Caco-2 (cell line): Measurements from ENCODE around the gene BEST3. TPM values are rescaled to one million over a fixed set of nuclear protein-coding genes. Genes with fewer than 3 reads are reported as not detected.

Source experiments
- BruUV-seq: library from RNA; stranded (reverse); fragments of 400-500 nt; replicated peaks from 2 replicates; lab custom pipeline; 2021; lab: Mats Ljungman, UMichigan
- CTCF ChIA-PET: fragments of 300-600 bp; sonication (Branson Sonifier 250); formaldehyde crosslinking; loops from one replicate; lab custom pipeline; 2022; ENCODE audit warnings: antibody characterized with exemption; lab: Charles Lee
- POLR2A ChIA-PET: fragments of 300-600 bp; sonication (Branson Sonifier 250); formaldehyde crosslinking; loops from one replicate; lab custom pipeline; 2022; ENCODE audit warnings: antibody characterized with exemption; lab: Charles Lee
- DNase-seq, 2 experiments: peaks; one replicate each; pipeline versions ENCODE4 v3.0.0 to v3.0.0-alpha.2; 2020 to 2022
- H3K27me3 ChIP-seq: replicated peaks from 2 replicates; pipeline ENCODE4 v1.6.0; 2011; ENCODE audit warnings: low read length; ENCODE audit not compliant: control insufficient read depth, insufficient read depth
- H3K36me3 ChIP-seq: 2 replicates; pipeline ENCODE4 v1.5.1; 2011; ENCODE audit warnings: low read length; ENCODE audit not compliant: control insufficient read depth, insufficient read depth
- H3K4me1 ChIP-seq: fragments of 250-450 bp; sonication (Bioruptor Pico); 2 replicates; pipeline ENCODE4 v1.5.1; 2020; ENCODE audit warnings: mild to moderate bottlenecking
- H3K4me3 ChIP-seq: 2 replicates; pipeline ENCODE4 v1.5.1; 2011; ENCODE audit warnings: low read depth, mild to moderate bottlenecking, control low read depth, low read length
- H3K9me3 ChIP-seq: fragments of 250-450 bp; sonication (Bioruptor Pico); 2 replicates; pipeline ENCODE4 v1.5.1; 2020; ENCODE audit warnings: mild to moderate bottlenecking, moderate library complexity
- H3K27ac Mint-ChIP-seq: one replicate; pipeline ENCODE4 v1.8.0; 2022; ENCODE audit warnings: mixed read lengths; ENCODE audit not compliant: unreplicated experiment
- H3K27me3 Mint-ChIP-seq: one replicate; pipeline ENCODE4 v1.8.0; 2022; ENCODE audit warnings: mixed read lengths; ENCODE audit not compliant: insufficient read depth, unreplicated experiment
- H3K36me3 Mint-ChIP-seq: one replicate; pipeline ENCODE4 v1.8.0; 2022; ENCODE audit warnings: mild to moderate bottlenecking, mixed read lengths; ENCODE audit not compliant: insufficient read depth, unreplicated experiment
- H3K4me1 Mint-ChIP-seq: one replicate; pipeline ENCODE4 v1.8.0; 2022; ENCODE audit warnings: low read depth, mixed read lengths; ENCODE audit not compliant: unreplicated experiment
- H3K4me3 Mint-ChIP-seq: one replicate; pipeline ENCODE4 v1.8.0; 2022; ENCODE audit warnings: mild to moderate bottlenecking, moderate library complexity, mixed read lengths; ENCODE audit not compliant: unreplicated experiment
- H3K9me3 Mint-ChIP-seq: one replicate; pipeline ENCODE4 v1.8.0; 2022; ENCODE audit warnings: mixed read lengths; ENCODE audit not compliant: unreplicated experiment
- CTCF ChIP-seq, 2 experiments: fragments of 200-600 bp in 1 of 2; IDR thresholded peaks; 1 replicate in 1 of 2; 2 replicates in 1 of 2; pipeline versions ENCODE4 v1.5.1 to v1.8.0; 2011 to 2022; ENCODE audit warnings: antibody characterized with exemption in 1 of 2, control low read depth in 1 of 2, inconsistent platforms in 1 of 2, low read depth in 1 of 2, low read length in 1 of 2, mild to moderate bottlenecking in 1 of 2, moderate library complexity in 1 of 2; ENCODE audit not compliant: insufficient read depth in 1 of 2, severe bottlenecking in 1 of 2, unreplicated experiment in 1 of 2
- intact Hi-C: fragments of 100-400 bp; cut with micrococcal nuclease; formaldehyde crosslinking; loops from one replicate; pipeline ENCODE4 v1.10.0; 2022; ENCODE audit not compliant: unreplicated experiment
- total RNA-seq: library from RNA; stranded (reverse); gene quantifications from 2 replicates; pipeline ENCODE4 v1.2.3, GENCODE V29; 2022

Gene BEST3
- total RNA-seq, 1 experiment from 2014 or later, result 1.3 TPM

- Histone ChIP-seq H3K9me3 (no peaks in the 10 kb centered on the region), H3K4me1 (no peaks in the 10 kb centered on the region), H3K4me3 (no peak overlapping the region), H3K27me3 (no peaks in the 10 kb centered on the region), H3K36me3 (no peaks in the 10 kb centered on the region)
- no peaks in the 10 kb centered on the region for H3K36me3 Mint-ChIP-seq
- CTCF ChIA-PET, result no interaction called here
- BruUV-seq, result no TSS peak
- no peak overlapping the region for H3K27ac Mint-ChIP-seq
- no peaks in the 10 kb centered on the region for H3K9me3 Mint-ChIP-seq
- no peak overlapping the region for H3K4me3 Mint-ChIP-seq
- DNase-seq, result no peak
- no peaks in the 10 kb centered on the region for H3K4me1 Mint-ChIP-seq
- intact Hi-C loops, result no loop called here
- TF ChIP-seq CTCF (IDR thresholded peaks at IDR 0.05; ENCODE audit: insufficient read depth in 1 of 2, low read depth in 1 of 2, low read length in 1 of 2, severe bottlenecking in 1 of 2, unreplicated experiment in 1 of 2), result no peak
- no peaks in the 10 kb centered on the region for H3K27me3 Mint-ChIP-seq
- POLR2A ChIA-PET, result no interaction called here
These were observed 4.1 kb upstream of the BEST3 start for GRCh38 chr12:69703146-69703642.

GRCh38 chr12:69701826-69702225, 2.7 kb upstream of the BEST3 start:
- Histone ChIP-seq H3K36me3 (no peaks in the 10 kb centered on the region), H3K4me3 (no peak overlapping the region), H3K4me1 (peaks cover 9% of the 10 kb centered on the region; the same call in 1 of the 2 replicates), H3K9me3 (no peaks in the 10 kb centered on the region), H3K27me3 (no peaks in the 10 kb centered on the region)
- POLR2A ChIA-PET, result no interaction called here
- no peaks in the 10 kb centered on the region for H3K36me3 Mint-ChIP-seq
- no peak for TF ChIP-seq CTCF (IDR thresholded peaks at IDR 0.05; ENCODE audit: insufficient read depth in 1 of 2, low read depth in 1 of 2, low read length in 1 of 2, severe bottlenecking in 1 of 2, unreplicated experiment in 1 of 2)
- CTCF ChIA-PET, result no interaction called here
- H3K27me3 Mint-ChIP-seq, result no peaks in the 10 kb centered on the region
- BruUV-seq, result no TSS peak
- H3K27ac Mint-ChIP-seq, result no peak overlapping the region
- H3K9me3 Mint-ChIP-seq, result no peaks in the 10 kb centered on the region
- H3K4me1 Mint-ChIP-seq, result peaks cover 6% of the 10 kb centered on the region
- no peak for DNase-seq
- no peak overlapping the region for H3K4me3 Mint-ChIP-seq
- intact Hi-C loops, result no loop called here

GRCh38 chr12:69698054-69698453, 1.0 kb downstream of the BEST3 start:
- no peaks in the 10 kb centered on the region for H3K9me3 ChIP-seq
- DNase-seq, result no peak
- no TSS peak for BruUV-seq
- no peaks in the 10 kb centered on the region for H3K36me3 ChIP-seq
- H3K4me1 Mint-ChIP-seq, result peaks cover 6% of the 10 kb centered on the region
- intact Hi-C loops, result no loop called here
- TF ChIP-seq CTCF (IDR thresholded peaks at IDR 0.05; ENCODE audit: insufficient read depth in 1 of 2, low read depth in 1 of 2, low read length in 1 of 2, severe bottlenecking in 1 of 2, unreplicated experiment in 1 of 2), result no peak
- no peaks in the 10 kb centered on the region for H3K36me3 Mint-ChIP-seq
- ChIA-PET POLR2A (no interaction called here), CTCF (no interaction called here)
- H3K27me3 ChIP-seq, result no peaks in the 10 kb centered on the region
- no peaks in the 10 kb centered on the region for H3K27me3 Mint-ChIP-seq
- no peak overlapping the region for H3K27ac Mint-ChIP-seq
- no peak overlapping the region for H3K4me3 ChIP-seq
- H3K4me1 ChIP-seq, result peaks cover 10% of the 10 kb centered on the region; the same call in 1 of the 2 replicates
- no peaks in the 10 kb centered on the region for H3K9me3 Mint-ChIP-seq
- H3K4me3 Mint-ChIP-seq, result no peak overlapping the region
